ENCODE data around the gene ENPEP. TPM values are rescaled to one million over a fixed set of nuclear protein-coding genes. Genes with fewer than 3 reads are reported as not detected.
A peak's percentile ranks its signal among the peaks of the same experiment; 100 is the strongest.

ENPEP gene
- total RNA-seq, 1 donor from 2014 or later = 15.3 TPM

- no peaks in the 10 kb centered on the region for H3K9me3 Mint-ChIP-seq
- H3K27ac Mint-ChIP-seq = no peak overlapping the region
- no peaks in the 10 kb centered on the region for H3K27me3 Mint-ChIP-seq (ENCODE audit: low read depth)
- peak; percentile 31 to 64 for DNase-seq (ENCODE audit: low spot score in 2 of 2, unreplicated experiment in 2 of 2)
- peaks cover 11% of the 10 kb centered on the region for H3K36me3 Mint-ChIP-seq
- H3K4me1 Mint-ChIP-seq = no peaks in the 10 kb centered on the region
- no peak overlapping the region for H3K4me3 Mint-ChIP-seq
- TF ChIP-seq, protein P1, sequence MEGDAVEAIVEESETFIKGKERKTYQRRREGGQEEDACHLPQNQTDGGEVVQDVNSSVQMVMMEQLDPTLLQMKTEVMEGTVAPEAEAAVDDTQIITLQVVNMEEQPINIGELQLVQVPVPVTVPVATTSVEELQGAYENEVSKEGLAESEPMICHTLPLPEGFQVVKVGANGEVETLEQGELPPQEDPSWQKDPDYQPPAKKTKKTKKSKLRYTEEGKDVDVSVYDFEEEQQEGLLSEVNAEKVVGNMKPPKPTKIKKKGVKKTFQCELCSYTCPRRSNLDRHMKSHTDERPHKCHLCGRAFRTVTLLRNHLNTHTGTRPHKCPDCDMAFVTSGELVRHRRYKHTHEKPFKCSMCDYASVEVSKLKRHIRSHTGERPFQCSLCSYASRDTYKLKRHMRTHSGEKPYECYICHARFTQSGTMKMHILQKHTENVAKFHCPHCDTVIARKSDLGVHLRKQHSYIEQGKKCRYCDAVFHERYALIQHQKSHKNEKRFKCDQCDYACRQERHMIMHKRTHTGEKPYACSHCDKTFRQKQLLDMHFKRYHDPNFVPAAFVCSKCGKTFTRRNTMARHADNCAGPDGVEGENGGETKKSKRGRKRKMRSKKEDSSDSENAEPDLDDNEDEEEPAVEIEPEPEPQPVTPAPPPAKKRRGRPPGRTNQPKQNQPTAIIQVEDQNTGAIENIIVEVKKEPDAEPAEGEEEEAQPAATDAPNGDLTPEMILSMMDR (IDR thresholded peaks at IDR 0.05; ENCODE audit: unreplicated experiment) = peak; percentile 74
Measured at GRCh38 chr4:110516106-110516922, 40.4 kb downstream of the ENPEP start.

GRCh38 chr4:110518889-110519490 lies 43.0 kb downstream of the ENPEP start:
- TF ChIP-seq, protein P1 (IDR thresholded peaks at IDR 0.05; ENCODE audit: unreplicated experiment) = peak; percentile 75
- DNase-seq (ENCODE audit: low spot score in 2 of 2, unreplicated experiment in 2 of 2) = no peak
- no peak overlapping the region for H3K4me3 Mint-ChIP-seq
- H3K36me3 Mint-ChIP-seq = peaks cover 21% of the 10 kb centered on the region
- H3K4me1 Mint-ChIP-seq = no peaks in the 10 kb centered on the region
- H3K27ac Mint-ChIP-seq = no peak overlapping the region
- no peaks in the 10 kb centered on the region for H3K27me3 Mint-ChIP-seq (ENCODE audit: low read depth)
- H3K9me3 Mint-ChIP-seq = no peaks in the 10 kb centered on the region

DNA sequence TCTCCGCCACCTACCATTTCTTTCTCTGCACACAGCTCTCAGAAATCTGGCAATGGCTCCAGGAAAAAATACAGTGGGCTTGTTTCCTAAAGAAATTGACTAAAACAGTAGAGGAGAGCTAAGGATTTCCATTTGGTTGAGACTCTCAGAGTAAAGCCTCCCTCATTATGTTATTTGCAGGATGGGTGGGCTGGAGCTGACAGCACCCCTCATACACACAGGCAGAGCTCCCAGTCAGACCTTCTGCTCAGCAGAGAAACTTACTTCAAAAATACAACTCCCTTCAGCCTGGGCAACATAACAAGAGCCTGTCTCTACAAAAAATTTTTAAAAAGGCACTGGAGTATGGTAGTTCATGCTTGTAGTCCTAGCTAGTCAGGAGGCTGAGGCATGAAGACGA lies 44.9 kb downstream of the ENPEP start:
- no peaks in the 10 kb centered on the region for H3K4me1 Mint-ChIP-seq
- H3K9me3 Mint-ChIP-seq = no peaks in the 10 kb centered on the region
- TF ChIP-seq, protein P1 (IDR thresholded peaks at IDR 0.05; ENCODE audit: unreplicated experiment) = no peak
- no peaks in the 10 kb centered on the region for H3K27me3 Mint-ChIP-seq (ENCODE audit: low read depth)
- peaks cover 21% of the 10 kb centered on the region for H3K36me3 Mint-ChIP-seq
- DNase-seq (ENCODE audit: low spot score in 2 of 2, unreplicated experiment in 2 of 2) = no peak
- H3K27ac Mint-ChIP-seq = no peak overlapping the region
- H3K4me3 Mint-ChIP-seq = no peak overlapping the region

- DNase-seq (ENCODE audit: low spot score in 2 of 2, unreplicated experiment in 2 of 2) = no peak
- Mint-ChIP-seq H3K4me3 (no peak overlapping the region), H3K9me3 (no peaks in the 10 kb centered on the region), H3K4me1 (no peaks in the 10 kb centered on the region), H3K36me3 (peaks cover 14% of the 10 kb centered on the region), H3K27ac (no peak overlapping the region), H3K27me3 (ENCODE audit: low read depth) (no peaks in the 10 kb centered on the region)
- TF ChIP-seq, protein P1 (IDR thresholded peaks at IDR 0.05; ENCODE audit: unreplicated experiment) = no peak
Measured at GRCh38 chr4:110526589-110526988, 50.6 kb downstream of the ENPEP start.

GRCh38 chr4:110527156-110527555 lies 51.2 kb downstream of the ENPEP start:
- TF ChIP-seq, protein P1 (IDR thresholded peaks at IDR 0.05; ENCODE audit: unreplicated experiment) = no peak
- Mint-ChIP-seq H3K36me3 (peaks cover 12% of the 10 kb centered on the region), H3K4me1 (no peaks in the 10 kb centered on the region), H3K4me3 (no peak overlapping the region), H3K9me3 (no peaks in the 10 kb centered on the region), H3K27ac (no peak overlapping the region), H3K27me3 (ENCODE audit: low read depth) (no peaks in the 10 kb centered on the region)
- no peak for DNase-seq (ENCODE audit: low spot score in 2 of 2, unreplicated experiment in 2 of 2)
